GM18870 (cell line): Measurements from ENCODE around the gene AANAT.
"Not testable (repeated sequence)": the region's sequence is repeated elsewhere in the genome, so short reads cannot be mapped to it uniquely, and the experiment has no call there.

Experiments used
- ATAC-seq: cut with Tn5 transposase; IDR thresholded peaks from one replicate; pipeline ENCODE4 v1.9.1; 2021; ENCODE audit warnings: moderate library complexity; ENCODE audit not compliant: unreplicated experiment

The AANAT gene

GRCh38 chr17:76502341-76503211, 35.2 kb downstream of the AANAT start:
- ATAC-seq: no peak

GRCh38 chr17:76504117-76504516, 36.7 kb downstream of the AANAT start:
- no peak for ATAC-seq

GRCh38 chr17:76506408-76507345, 39.3 kb downstream of the AANAT start:
- no peak for ATAC-seq

DNA sequence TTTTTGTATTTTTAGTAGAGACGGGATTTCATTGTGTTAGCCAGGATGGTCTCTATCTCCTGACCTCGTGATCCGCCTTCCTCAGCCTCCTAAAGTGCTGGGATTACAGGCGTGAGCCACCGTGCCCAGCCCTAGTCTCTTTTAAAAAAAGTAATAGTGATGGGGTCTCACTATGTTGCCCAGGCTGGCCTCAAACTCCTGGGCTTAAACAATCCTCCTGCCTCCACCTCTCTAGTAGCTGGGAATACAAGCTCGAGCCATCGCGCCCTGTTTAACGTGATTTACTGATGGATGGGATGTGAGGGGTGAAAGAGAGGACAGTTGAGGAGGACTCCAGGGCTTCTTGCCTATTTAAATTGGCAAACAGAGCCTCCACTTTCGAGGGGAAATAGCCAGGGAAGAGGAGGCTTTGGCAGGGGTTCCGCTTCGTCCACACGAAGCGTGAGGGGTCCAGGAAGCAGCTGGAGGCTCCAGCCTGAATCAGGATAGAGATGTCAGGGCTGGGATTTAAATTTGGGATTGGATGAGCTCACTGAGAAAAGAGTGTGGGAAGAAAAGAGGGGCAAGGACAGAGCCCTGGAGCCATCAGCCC, 41.2 kb downstream of the AANAT start:
- ATAC-seq: not testable (repeated sequence)

- no peak for ATAC-seq
Measured at GRCh38 chr17:76510831-76511244, 43.4 kb downstream of the AANAT start.

GRCh38 chr17:76511668-76512365, 44.4 kb downstream of the AANAT start:
- no peak for ATAC-seq

GRCh38 chr17:76512366-76513305, 45.2 kb downstream of the AANAT start:
- no peak for ATAC-seq

GRCh38 chr17:76513306-76513692, 45.9 kb downstream of the AANAT start:
- ATAC-seq: no peak

DNA sequence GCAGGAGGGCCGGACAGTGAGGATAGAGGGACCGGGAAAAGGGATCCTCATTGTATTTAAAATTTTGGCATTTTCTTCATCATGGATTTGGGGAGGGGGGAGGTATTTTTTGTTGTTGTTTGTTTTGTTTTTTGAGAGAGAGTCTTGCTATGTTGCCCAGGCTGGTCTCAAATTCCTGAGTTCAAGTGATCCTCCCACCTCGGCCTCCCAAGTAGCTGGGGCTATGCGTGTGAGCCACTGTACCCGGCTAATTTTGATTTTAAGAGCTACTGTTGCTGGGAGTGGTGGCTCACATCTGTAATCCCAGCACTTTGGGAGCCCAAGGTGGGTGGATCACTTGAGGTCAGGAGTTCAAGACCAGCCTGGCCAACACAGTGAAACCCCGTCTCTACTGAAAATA, 47.0 kb downstream of the AANAT start:
- ATAC-seq: not testable (repeated sequence)

DNA sequence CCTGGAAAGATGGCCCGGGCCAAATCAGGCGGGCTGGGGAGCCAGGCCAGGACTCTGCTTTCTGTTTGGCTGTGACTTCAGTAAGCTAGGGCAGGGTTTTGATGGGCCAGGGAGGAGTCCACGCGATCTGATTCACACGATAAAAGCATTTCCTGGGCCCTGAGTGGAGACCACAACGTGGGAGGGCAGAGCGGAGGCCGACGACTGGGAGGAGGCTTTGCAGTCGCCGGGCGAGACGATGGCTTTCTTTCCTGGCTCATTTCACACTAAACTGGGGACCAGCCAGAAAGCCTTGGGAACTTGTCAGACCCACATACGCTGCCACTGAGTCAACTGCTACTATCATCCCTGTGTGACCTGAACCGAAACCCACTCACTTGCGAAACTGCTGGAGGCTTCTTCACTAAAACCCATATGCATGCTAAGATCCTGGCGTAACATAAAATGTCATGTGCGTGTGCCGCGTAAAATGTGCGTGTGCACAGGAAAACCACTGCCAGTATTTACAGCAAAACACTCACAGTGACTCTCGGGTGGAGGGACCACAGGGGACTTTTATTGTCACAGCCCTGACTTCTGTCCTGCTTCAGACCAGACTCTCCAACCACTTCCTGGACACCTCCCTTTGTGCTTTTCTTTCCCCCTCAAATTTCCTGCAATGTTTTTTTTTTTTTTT, 48.0 kb downstream of the AANAT start:
- ATAC-seq: no peak

DNA sequence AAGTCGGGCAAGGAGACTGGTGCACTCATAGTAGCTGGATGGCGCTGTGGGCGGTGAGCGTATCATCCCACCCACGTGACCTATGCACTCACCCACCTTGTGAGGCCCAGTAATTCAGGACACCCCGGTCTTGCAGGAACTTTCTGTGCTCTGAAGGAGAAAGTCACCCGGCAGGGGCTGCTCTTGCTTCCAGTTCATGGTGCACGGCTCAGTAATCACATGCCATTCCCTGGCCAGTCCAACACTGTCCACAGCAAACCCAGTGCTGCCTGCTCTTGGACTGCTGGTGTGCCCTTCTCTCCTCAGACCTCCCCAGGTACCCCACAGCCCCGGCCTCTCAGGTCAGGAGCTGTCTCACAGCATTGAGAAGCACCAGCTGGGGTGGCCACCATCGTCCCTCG, 50.2 kb downstream of the AANAT start:
- ATAC-seq: no peak

GRCh38 chr17:76519048-76519966, 51.9 kb downstream of the AANAT start:
- ATAC-seq: no peak
